MG63 (cell line): Measurements from ENCODE around the gene ARHGEF17. TPM values are rescaled to one million over a fixed set of nuclear protein-coding genes. Genes with fewer than 3 reads are reported as not detected.
A peak's percentile ranks its signal among the peaks of the same experiment; 100 is the strongest.

Experiments used
- DNase-seq: peaks from one replicate; pipeline ENCODE4 v3.0.0-alpha.2; 2020
- H3K27me3 ChIP-seq: fragments of 250-450 bp; sonication (Bioruptor Pico); 2 replicates; pipeline ENCODE4 v1.5.1; 2020; ENCODE audit warnings: mild to moderate bottlenecking, moderate library complexity
- H3K36me3 ChIP-seq: fragments of 250-450 bp; sonication (Bioruptor Pico); 2 replicates; pipeline ENCODE4 v1.5.1; 2020; ENCODE audit warnings: mild to moderate bottlenecking, moderate library complexity
- H3K4me3 ChIP-seq: fragments of 250-450 bp; sonication (Bioruptor Pico); 2 replicates; pipeline ENCODE4 v1.5.1; 2020; ENCODE audit warnings: mild to moderate bottlenecking, moderate library complexity
- H3K9me3 ChIP-seq: fragments of 250-450 bp; sonication (Bioruptor Pico); 2 replicates; pipeline ENCODE4 v1.5.1; 2020; ENCODE audit warnings: mild to moderate bottlenecking, moderate library complexity
- total RNA-seq: library from RNA; depleted of rRNA; stranded (reverse); fragments of >200 nt; shearing (Covaris generic); gene quantifications from 2 replicates; pipeline ENCODE4 v1.2.3, GENCODE V29; 2014; ENCODE audit warnings: low replicate concordance; rRNA removed

ARHGEF17 gene, protein sequence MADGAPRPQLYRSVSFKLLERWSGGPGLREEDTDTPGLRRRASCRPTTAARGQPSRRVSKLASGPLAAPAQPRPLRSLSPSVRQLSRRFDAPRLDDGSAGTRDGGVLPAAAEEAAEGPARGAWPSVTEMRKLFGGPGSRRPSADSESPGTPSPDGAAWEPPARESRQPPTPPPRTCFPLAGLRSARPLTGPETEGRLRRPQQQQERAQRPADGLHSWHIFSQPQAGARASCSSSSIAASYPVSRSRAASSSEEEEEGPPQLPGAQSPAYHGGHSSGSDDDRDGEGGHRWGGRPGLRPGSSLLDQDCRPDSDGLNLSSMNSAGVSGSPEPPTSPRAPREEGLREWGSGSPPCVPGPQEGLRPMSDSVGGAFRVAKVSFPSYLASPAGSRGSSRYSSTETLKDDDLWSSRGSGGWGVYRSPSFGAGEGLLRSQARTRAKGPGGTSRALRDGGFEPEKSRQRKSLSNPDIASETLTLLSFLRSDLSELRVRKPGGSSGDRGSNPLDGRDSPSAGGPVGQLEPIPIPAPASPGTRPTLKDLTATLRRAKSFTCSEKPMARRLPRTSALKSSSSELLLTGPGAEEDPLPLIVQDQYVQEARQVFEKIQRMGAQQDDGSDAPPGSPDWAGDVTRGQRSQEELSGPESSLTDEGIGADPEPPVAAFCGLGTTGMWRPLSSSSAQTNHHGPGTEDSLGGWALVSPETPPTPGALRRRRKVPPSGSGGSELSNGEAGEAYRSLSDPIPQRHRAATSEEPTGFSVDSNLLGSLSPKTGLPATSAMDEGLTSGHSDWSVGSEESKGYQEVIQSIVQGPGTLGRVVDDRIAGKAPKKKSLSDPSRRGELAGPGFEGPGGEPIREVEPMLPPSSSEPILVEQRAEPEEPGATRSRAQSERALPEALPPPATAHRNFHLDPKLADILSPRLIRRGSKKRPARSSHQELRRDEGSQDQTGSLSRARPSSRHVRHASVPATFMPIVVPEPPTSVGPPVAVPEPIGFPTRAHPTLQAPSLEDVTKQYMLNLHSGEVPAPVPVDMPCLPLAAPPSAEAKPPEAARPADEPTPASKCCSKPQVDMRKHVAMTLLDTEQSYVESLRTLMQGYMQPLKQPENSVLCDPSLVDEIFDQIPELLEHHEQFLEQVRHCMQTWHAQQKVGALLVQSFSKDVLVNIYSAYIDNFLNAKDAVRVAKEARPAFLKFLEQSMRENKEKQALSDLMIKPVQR (N-terminal part only)
- total RNA-seq, result 4.7 and 10.9 TPM in 2 replicates

DNA sequence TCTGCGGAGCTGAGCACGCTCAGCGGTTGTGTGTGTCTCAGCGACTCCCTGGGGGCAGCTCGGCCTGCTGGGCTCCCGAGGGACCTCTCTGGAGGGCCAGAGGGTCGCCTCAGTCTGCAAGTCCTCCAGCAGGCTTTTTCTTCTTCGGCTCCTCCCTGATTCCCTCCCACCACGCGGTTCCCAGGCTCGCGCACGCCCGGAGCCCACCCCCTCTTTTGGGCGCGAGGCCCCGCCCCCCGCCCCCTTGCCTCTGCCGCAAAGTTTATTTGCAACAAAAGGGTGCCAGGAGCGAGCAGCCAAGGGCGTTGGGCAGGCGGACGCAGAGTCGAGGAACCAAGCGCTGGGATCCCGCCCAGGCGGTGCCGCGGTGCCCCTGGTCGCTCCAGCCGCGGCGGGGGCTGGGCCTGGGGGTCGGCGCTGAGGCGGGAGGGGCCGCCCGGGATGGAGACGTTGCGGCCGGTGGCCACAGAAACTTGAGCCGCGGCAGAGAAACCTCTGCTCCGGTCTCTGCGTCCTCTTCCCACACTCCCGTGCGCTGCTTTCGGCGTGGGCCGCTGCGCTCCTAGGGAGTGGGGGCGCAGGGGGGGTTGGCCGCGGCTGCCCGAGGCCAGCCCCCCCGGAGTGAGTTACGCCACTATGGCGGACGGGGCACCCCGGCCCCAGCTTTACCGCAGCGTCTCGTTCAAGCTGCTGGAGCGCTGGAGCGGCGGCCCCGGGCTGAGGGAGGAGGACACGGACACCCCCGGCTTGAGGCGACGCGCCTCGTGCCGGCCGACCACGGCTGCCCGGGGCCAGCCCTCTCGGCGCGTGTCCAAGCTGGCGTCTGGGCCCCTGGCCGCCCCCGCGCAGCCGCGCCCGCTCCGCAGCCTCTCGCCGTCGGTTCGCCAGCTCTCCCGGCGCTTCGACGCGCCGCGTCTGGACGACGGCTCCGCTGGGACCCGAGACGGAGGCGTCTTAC is at the start of gene ARHGEF17:
ARHGEF17 (plus strand) TSS at position 274 of the 958 bp plus-strand sequence; CDS start at position 637, 363 bp downstream.
- DNase-seq, result peak; percentile 88
- Histone ChIP-seq H3K4me3 (peak within 1 kb of the TSS; percentile 92), H3K36me3 (peaks cover 26% of the 10 kb centered on the region), H3K9me3 (no peaks in the 10 kb centered on the region), H3K27me3 (no peaks in the 10 kb centered on the region)

DNA sequence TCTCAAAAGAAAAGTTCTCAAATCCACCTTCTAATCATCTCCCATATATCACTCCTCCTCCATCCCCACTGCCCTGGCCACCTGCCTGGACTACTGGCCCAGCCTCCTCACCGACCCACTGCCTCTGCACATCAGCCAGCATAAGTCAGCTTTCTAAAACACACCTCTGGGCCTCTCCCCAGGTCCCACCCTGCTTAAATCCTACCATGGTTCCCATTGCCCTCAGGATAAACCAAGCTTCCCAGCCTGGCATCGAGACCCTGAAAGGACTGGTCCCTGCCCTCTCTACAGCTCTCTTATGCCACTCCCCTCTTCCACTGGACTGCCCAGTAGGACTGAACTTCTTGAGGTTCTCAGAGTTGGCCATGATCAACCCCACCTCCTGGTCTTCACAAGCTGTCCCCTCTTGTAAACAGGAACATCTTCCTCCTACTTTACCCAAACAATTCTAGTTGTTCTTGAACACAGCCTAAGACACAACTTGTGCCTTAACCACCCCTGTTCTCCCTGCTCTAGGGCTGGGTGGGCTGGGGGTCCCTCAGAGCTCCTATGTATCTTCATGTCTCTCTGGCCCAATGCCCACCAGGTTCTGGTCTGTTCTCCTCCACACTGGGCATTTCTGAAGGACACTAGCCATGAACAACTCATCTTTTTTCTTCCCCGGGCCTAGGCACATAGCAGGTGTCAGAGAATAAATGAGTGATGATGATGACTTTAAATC is 48.5 kb upstream of the ARHGEF17 start:
- DNase-seq, result no peak
- Histone ChIP-seq H3K27me3 (no peaks in the 10 kb centered on the region), H3K9me3 (no peaks in the 10 kb centered on the region)

DNA sequence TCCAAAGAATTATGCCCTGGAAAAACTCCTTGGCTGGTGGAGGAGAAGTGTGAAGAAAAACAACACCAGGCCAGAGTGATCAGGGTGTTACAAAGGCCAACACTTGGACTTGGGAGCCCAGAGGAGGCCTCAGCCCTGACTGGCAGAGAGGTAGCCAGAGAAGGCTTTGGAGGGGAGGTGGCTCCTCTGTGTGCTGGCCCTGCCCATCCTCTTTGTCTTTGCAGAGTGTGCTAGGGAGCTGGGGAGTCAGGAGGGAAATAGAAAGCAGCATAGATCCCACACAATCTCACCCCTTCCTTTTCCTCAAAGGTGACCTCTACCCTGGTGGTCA is 48.0 kb upstream of the ARHGEF17 start:
- Histone ChIP-seq H3K36me3 (no peaks in the 10 kb centered on the region), H3K9me3 (no peaks in the 10 kb centered on the region), H3K27me3 (no peaks in the 10 kb centered on the region), H3K4me3 (no peak overlapping the region)
- DNase-seq, result no peak

More for the DNA sequence above, 48.5 kb upstream of the ARHGEF17 start:
- H3K4me3 ChIP-seq, result no peak overlapping the region
- H3K36me3 ChIP-seq, result no peaks in the 10 kb centered on the region

DNA sequence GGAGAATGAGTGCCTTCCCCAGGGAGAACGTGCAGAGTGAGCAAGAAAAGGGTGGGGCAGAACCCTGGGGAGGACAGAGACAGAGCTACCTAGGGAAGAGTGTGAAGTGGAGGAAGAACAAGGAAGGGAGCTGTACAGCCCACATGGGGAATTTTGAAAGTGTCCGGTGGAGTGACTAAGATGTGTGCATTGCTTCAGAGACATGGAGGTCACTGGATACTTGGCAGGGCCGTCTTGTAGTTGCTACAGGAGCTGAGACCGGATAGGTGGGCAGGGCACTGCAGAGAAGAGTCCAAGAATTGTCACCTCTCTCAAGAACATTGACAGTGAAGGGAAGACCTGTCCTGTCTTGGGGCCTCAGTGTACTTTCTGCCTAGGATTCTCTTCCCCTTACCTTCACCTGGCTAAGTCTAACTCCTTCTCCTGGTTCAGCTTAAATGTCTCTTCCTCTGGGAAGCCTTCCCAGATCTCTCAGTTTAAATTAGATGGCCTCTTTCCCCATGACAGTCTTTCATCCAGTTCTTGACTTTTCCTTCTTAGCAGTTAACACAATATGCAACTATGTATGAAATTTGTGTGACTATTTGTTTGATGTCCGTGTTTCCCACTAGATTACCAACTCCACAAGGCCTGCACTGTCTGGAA is 45.1 kb upstream of the ARHGEF17 start:
- no peak overlapping the region for H3K4me3 ChIP-seq
- H3K36me3 ChIP-seq, result no peaks in the 10 kb centered on the region
- H3K9me3 ChIP-seq, result no peaks in the 10 kb centered on the region
- no peak for DNase-seq
- H3K27me3 ChIP-seq, result no peaks in the 10 kb centered on the region

DNA sequence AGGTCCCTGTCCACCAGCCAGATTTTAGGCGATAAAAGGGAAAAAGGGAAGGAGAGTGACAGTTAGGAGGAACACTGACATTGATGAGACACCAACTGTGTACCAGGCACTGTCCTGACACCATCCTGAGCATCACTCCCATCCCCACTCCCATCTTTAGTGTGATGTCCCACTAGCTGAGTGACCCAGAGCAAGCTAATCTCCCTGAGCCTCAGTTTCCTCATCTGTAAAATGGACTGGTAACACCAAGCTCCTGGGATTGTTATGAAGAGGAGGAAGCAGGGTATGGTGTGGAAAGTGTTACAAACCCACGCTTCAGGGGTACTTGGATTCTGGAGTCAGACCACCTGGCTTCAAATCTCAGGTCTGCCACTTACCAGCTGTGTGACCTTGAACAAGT is 44.4 kb upstream of the ARHGEF17 start:
- H3K9me3 ChIP-seq, result no peaks in the 10 kb centered on the region
- no peaks in the 10 kb centered on the region for H3K36me3 ChIP-seq
- DNase-seq, result no peak
- H3K27me3 ChIP-seq, result no peaks in the 10 kb centered on the region
- H3K4me3 ChIP-seq, result no peak overlapping the region

DNA sequence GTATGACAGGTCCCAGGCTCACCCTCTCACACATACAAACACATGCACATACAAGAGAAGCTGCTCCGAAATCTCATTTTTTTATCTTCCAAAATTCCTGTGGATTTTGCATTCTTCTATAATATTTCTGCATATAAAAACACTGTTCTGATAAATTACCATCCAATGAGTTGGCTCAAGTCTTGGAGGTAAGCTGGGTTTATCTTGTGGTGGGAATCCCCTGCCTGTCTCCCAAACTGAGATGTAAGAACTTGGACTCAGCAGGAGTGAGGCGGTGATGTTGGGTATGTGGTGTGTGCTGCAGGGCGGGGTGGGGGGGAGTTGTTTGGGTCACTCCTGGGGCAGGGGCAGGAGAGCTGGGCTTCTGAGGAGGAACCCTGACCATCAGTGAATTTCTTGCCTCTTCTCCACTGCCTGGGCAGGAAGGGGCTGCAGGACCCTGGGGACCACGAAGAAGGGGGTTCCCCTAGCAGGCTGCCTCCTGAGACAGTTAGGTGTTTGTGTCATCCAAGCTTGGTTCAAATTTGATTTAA is 42.7 kb upstream of the ARHGEF17 start:
- Histone ChIP-seq H3K9me3 (no peaks in the 10 kb centered on the region), H3K4me3 (no peak overlapping the region), H3K27me3 (no peaks in the 10 kb centered on the region), H3K36me3 (no peaks in the 10 kb centered on the region)
- DNase-seq, result no peak

DNA sequence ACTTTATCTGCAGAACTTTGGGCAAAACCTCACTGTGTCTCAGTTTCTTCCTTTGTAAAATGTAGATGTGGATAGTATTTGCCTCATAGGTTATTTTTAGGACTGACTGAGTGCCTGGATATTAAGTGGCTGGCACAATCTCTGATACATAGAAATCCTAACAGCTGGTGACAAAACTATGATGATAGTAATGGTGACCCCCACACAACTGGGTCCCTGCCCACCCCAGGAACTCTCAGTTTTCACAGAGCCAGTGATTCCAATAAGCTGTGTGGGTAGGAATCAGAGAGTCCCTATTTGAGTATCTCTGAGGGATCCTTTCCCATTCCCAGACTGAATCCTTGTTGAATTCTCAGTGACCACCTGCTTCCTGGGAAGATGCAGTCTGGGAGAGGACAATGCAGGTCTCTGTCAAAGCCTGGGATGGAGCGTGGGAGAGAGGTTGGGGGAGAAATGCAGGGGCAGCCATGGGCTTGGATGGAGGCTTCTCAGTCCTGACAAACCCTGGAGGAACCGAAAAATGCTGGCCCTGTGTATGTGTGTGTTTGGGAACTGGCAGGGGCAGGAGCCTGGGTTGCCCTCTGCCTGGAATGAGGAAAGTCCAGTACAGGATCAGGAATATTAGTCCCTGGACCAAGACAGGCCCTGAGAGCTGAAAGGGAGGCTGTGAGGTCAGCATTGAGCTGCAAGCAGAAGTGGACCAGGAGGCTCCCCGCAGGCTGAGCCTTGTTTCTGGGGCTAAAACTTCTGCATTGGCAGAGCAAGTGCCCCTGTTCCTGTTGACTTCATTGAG is 42.0 kb upstream of the ARHGEF17 start:
- Histone ChIP-seq H3K9me3 (no peaks in the 10 kb centered on the region), H3K27me3 (no peaks in the 10 kb centered on the region), H3K36me3 (no peaks in the 10 kb centered on the region), H3K4me3 (no peak overlapping the region)
- DNase-seq, result no peak

DNA sequence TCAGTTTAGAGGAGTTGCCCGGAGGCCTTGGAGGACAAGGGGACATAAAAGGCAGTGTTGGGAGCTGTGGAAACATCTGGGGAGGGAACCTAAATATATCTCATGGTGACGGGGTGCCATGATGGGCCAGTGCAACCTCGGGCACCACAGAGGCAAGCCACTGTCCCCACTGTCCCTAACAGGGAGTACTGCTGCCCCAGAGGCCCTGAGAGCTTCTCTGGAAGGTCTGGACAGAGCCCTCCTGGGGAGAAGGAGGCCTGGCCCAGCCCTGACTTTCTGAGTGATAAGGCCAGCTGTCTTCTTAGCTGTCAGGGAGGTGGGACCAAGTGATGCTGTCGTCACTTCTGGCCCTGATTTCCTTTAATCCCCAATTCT is 41.4 kb upstream of the ARHGEF17 start:
- Histone ChIP-seq H3K36me3 (no peaks in the 10 kb centered on the region), H3K4me3 (no peak overlapping the region), H3K9me3 (no peaks in the 10 kb centered on the region), H3K27me3 (no peaks in the 10 kb centered on the region)
- no peak for DNase-seq

DNA sequence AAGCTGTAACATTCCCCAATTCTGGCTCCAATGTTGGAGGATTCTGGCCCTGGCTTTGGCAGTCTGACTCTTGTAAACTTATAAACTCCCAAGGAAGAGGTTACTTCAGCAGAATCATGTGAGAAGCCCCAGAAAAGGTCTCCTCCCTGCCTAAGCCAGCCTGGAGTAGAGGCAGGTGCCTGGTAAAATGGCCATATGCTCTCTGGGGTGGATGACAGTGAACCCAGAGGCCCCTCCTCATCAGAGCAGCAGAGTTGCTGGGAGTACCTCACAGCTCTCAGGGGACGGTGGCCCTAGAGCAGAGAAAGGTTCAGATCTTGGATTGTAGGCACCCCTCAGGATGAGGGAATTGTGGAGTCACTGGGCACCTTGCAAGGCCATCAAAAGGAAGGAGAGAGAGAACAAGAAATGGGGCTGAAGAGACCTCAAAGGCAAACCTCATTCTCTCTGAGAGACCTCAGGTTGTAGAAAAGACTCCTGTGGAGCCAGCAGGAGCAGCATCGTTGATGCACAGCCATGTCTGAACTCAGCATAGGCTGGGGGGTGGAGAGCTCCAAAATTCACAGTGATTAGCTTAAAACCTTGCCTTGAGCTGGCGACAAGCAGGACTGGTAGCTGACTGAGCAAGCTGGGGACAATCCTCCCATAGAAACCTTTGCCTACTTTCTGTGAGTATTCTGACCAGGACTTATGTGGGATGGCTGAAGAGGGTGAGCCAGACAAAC is 40.8 kb upstream of the ARHGEF17 start:
- Histone ChIP-seq H3K27me3 (no peaks in the 10 kb centered on the region), H3K36me3 (no peaks in the 10 kb centered on the region), H3K9me3 (no peaks in the 10 kb centered on the region), H3K4me3 (no peak overlapping the region)
- DNase-seq, result no peak

DNA sequence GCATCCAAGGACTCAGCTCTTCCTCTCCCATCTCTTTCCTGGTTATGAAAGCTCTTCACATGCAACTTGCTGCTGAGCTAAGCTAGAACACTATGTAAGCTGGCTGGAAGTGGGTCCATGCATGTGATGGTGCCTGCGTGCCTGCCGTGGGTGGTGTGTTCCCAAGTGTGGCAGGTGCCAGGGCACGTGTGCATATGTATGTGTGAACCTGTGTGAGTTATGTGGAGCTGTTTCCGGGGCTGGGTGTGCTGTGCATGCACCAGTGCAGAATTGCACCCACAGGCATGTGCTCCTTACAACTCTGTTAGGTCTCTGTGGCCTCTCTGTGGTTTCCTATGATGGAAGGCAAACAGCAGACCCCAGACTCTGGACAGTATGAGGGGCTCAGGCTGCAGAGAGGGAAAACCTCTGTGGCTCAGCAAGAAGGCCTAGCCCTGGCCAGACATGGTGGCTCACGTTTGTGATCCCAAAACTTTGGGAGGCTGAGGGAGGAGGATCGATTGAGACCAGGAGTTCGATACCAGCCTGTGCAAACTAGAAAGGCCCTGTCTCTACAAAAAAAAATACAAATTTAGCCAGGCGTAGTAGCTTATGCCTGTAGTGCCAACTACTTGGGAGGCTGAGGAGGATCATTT is 40.1 kb upstream of the ARHGEF17 start:
- no peak for DNase-seq
- Histone ChIP-seq H3K9me3 (no peaks in the 10 kb centered on the region), H3K27me3 (no peaks in the 10 kb centered on the region), H3K36me3 (no peaks in the 10 kb centered on the region), H3K4me3 (no peak overlapping the region)

DNA sequence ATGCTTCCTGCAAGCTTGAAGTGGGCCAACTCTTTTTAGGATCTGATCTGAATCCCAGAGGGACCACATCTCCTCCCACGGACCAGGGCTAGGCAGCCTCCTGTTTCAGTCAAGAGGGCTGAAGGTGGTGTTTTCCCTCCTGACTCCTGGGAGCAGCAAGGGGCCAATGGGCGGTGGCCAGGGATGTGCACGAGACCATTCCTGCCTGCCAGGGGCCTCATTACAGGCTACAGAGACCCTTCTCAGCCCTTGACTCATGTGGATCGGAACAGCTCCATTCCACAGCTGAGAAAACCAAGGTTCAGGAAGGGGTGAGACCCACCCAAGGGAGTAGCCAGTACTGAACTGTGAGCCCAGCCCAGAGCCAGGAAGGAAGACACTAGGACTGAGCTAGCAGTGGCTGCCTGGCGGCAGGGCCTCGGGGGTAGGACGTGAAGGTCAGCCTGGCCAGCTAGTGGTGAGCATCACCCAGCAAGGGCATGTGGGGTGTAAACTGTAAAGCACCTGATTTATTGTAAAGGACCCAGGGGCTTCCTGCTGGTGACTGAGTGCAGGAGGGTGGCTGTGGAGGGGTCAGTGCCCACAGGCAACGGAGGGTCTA is 39.3 kb upstream of the ARHGEF17 start:
- Histone ChIP-seq H3K27me3 (no peaks in the 10 kb centered on the region), H3K4me3 (no peak overlapping the region), H3K9me3 (no peaks in the 10 kb centered on the region), H3K36me3 (no peaks in the 10 kb centered on the region)
- DNase-seq, result no peak

DNA sequence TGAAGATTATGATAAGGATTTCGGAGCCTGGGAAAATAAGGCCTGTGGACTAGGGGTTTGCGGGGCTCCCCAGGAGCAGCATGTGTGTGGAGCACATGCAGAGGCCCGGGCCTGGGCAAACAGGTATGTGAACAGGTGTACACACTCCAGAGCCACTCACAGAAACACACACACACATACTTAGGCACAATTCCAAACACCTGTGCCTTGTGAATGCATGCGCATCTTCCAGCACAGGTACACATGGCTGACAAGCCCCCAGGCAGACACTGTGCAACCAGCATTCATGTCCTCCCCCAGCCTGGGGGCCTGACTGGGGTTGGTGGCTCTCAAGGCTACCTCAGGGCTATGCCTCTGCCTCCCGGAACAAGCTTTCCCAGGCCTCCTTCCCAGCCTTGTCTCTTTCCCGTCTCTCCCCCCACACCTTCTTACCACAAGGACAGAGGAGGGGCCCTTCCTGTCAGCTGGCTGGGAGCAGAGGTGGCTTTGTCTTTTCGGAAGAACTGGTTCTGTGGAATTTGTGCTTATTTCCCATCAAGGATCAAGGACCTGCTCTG is 38.5 kb upstream of the ARHGEF17 start:
- DNase-seq, result no peak
- H3K36me3 ChIP-seq, result no peaks in the 10 kb centered on the region
- no peaks in the 10 kb centered on the region for H3K27me3 ChIP-seq
- no peaks in the 10 kb centered on the region for H3K9me3 ChIP-seq
- no peak overlapping the region for H3K4me3 ChIP-seq
